ENCODE results near the gene RPRM. TPM values are rescaled to one million over a fixed set of nuclear protein-coding genes. Genes with fewer than 3 reads are reported as not detected.

The RPRM gene
- not detected in 2 replicates for total RNA-seq

GRCh38 chr2:153478289-153479261, at the start of gene RPRM:
RPRM (minus strand) TSS chr2:153478762; CDS start chr2:153478565, 197 bp downstream.

Measured in hair follicular keratinocyte (primary cell).